ENCODE measurements around the gene GINS2.

DNA sequence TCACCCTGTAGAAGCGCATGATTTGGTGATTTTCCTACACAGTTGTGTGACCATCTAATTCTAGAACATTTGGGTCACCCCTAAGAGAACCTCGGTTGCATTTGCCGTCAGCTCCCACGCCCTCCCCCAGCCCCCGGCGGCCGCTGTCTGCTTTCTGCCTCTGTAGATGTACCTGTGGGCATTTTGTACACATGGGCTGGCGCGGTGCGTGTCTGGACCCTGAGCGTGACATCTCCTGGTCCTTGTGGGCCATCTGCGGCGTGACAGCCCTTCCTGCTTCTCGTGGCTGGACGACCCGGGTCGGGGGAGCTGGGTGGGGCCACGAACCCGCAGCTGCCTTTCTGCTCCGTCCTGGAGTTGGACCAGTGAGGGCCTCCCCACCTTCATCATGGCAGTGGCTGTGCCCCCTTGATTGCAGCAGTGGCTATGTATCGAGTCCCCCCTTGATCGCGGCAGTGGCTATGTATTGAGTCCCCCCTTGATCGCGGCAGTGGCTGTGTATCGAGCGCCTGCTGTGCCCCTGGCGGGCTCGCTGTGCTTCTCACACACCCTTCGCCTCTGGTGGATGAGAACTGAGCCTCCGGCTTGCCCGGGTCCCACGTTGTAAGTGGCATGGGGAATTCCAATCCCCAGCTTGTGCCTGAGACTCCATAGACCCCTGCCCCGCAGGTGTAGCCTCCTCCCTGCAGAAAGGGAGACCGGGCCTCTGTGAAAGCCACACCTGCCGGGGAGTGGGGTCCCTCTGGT lies 51.5 kb downstream of the GINS2 start:
- TF ChIP-seq CTCF (IDR thresholded peaks at IDR 0.05): no peak
- TF ChIP-seq POLR2AphosphoS5 (IDR thresholded peaks at IDR 0.05): no peak

Measured in stomach (tissue), 4 donors.